ENCODE measurements around the gene SH2D3C. TPM values are rescaled to one million over a fixed set of nuclear protein-coding genes. Genes with fewer than 3 reads are reported as not detected.

Gene SH2D3C
- total and polyA plus RNA-seq, 4 donors = 34.5 to 51.5 (median 42.0) TPM

DNA sequence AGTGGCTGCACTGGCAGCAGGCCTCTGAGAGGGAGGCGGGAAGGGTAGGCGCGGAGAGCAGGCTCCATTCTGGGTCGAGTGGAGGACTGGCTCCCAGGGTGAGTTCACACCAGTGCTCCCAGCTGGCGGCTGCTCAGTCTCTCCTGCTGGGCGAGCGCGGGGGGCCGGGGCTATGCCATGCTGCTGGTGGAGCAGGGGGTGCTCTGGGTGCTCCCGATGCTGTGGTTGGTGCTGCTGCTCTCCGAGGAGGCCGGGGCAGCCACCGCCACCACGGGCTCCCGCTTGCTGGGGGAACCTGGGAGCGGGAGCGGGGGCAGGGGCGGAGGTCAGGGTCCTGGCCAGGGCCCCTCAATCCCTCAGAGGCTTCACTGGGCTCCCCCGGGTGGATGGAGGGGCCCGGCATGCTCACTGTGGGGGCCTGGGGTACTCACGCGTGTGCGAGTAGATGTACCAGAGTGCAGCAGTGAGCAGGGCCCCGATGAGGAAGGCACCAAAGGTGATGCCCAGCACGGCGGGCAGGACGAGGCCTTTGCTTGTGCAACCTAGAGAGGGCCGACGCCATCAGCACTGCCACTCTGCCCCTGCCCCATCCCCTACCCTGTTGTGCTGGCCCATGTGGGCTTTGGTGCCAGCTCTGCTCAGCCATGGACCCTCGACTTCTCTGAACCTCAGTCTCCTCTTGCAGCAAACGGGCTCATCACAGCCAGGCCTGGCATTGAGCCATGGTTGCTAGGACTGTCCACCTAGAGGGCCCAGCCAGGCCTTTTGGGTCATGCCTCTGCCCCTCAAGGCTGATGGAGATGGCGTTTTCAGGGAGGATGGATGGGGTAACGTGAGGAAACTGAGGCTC, 37.3 kb upstream of the SH2D3C start:
- Histone ChIP-seq H3K9me3 (ENCODE audit: control insufficient read depth in 4 of 4, insufficient read depth in 3 of 4, low read length in 3 of 4) (no peaks in the 10 kb centered on the region), H3K4me1 (ENCODE audit: control insufficient read depth in 5 of 5, insufficient read depth in 5 of 5, low read length in 5 of 5) (no peaks in the 10 kb centered on the region), H3K27me3 (ENCODE audit: control insufficient read depth in 3 of 3, insufficient read depth in 3 of 3, low read length in 2 of 3) (no peaks in the 10 kb centered on the region), H3K27ac (ENCODE audit: low read depth in 1 of 2, low read length in 1 of 2) (peak overlapping the region in 1 of 2 donors; percentile 11), H3K9ac (ENCODE audit: insufficient read depth in 1 of 2, low read length in 2 of 2) (no peak overlapping the region), H3K36me3 (ENCODE audit: control insufficient read depth in 4 of 4, insufficient read depth in 4 of 4, low read length in 4 of 4) (peaks cover 19 to 71% (median 31%) of the 10 kb centered on the region in 4 donors), H3K4me3 (no peak overlapping the region)
- DNase-seq = no peak
- WGBS, 2 donors = 86 to 87% methylated on average over 33 of the region's 33 CpGs
- ATAC-seq (ENCODE audit: insufficient read depth, low FRiP score) = no peak
- TF ChIP-seq, protein P1, sequence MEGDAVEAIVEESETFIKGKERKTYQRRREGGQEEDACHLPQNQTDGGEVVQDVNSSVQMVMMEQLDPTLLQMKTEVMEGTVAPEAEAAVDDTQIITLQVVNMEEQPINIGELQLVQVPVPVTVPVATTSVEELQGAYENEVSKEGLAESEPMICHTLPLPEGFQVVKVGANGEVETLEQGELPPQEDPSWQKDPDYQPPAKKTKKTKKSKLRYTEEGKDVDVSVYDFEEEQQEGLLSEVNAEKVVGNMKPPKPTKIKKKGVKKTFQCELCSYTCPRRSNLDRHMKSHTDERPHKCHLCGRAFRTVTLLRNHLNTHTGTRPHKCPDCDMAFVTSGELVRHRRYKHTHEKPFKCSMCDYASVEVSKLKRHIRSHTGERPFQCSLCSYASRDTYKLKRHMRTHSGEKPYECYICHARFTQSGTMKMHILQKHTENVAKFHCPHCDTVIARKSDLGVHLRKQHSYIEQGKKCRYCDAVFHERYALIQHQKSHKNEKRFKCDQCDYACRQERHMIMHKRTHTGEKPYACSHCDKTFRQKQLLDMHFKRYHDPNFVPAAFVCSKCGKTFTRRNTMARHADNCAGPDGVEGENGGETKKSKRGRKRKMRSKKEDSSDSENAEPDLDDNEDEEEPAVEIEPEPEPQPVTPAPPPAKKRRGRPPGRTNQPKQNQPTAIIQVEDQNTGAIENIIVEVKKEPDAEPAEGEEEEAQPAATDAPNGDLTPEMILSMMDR (IDR thresholded peaks at IDR 0.05; ENCODE audit: control extremely low read depth, extremely low read depth) = no peak

DNA sequence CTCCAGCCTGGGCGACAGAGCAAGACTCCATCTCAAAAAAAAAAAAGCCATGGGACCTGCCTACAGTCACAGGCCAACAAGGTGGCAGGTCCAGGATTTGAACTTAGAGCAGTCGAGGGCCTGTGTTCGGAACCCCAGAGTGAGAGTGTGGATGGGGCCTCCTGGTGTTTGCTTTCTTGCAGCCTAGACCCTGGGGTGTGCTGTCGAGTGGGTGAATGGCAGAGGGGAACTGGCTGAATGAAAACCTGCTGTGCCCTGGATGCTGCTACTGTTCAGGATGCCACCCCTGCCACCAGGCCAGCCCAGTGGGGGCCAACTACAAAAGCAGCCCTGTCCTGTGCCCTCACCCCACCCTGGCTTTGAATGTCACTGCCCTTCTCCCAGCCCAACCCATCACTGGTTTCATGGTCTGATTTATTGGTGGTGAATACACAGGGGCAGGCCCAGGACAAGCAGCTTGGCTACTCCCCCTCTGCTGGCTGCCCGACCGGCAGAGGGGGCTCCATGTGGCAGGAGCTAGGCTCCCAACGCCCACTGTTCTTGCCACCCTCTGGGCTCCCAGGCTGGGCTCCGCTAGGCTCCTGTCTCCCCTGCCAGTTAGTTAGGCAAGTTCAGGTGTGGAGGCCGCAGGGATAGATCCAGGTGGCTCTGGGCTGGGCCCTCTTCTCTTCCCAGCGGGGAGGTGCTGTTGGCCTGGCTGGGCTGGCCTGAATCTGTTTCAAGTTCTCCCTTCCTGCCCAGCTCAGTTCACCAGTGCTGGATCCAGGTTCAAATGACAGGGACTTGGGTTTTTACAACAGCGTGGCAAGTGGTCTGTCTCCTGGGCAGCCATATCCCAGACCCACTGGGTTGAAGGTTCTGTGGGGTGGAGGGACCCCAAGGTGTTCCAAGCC, 36.4 kb upstream of the SH2D3C start:
- Histone ChIP-seq H3K27me3 (ENCODE audit: control insufficient read depth in 3 of 3, insufficient read depth in 3 of 3, low read length in 2 of 3) (no peaks in the 10 kb centered on the region), H3K4me3 (no peak overlapping the region), H3K36me3 (ENCODE audit: control insufficient read depth in 4 of 4, insufficient read depth in 4 of 4, low read length in 4 of 4) (peaks cover 21 to 77% (median 30%) of the 10 kb centered on the region in 4 donors), H3K9me3 (ENCODE audit: control insufficient read depth in 4 of 4, insufficient read depth in 3 of 4, low read length in 3 of 4) (no peaks in the 10 kb centered on the region), H3K27ac (ENCODE audit: low read depth in 1 of 2, low read length in 1 of 2) (peak overlapping the region in 1 of 2 donors; percentile 11), H3K9ac (ENCODE audit: insufficient read depth in 1 of 2, low read length in 2 of 2) (no peak overlapping the region), H3K4me1 (ENCODE audit: control insufficient read depth in 5 of 5, insufficient read depth in 5 of 5, low read length in 5 of 5) (no peaks in the 10 kb centered on the region)
- ATAC-seq (ENCODE audit: insufficient read depth, low FRiP score) (no peak), DNase-seq (no peak)
- TF ChIP-seq, protein P1 (IDR thresholded peaks at IDR 0.05; ENCODE audit: control extremely low read depth, extremely low read depth) = no peak
- 90 to 94% methylated on average over 11 of the region's 11 CpGs for WGBS, 2 donors

DNA sequence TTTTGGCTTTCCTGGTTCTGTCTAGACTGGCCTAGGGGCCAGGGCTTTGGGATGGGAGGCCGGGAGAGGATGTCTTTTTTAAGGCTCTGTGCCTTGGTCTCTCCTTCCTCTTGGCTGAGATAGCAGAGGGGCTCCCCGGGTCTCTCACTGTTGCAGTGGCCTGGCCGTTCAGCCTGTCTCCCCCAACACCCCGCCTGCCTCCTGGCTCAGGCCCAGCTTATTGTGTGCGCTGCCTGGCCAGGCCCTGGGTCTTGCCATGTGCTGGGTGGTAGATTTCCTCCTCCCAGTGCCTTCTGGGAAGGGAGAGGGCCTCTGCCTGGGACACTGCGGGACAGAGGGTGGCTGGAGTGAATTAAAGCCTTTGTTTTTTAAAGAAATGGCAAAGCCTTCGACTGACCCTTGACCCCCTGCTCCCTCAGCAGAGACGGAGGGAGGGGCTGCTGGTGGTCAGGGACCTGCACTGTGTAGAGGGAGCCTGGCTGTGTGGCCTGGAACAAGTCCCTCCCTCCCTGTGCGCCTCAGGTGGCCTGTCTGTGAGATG, 35.3 kb upstream of the SH2D3C start:
- H3K4me1 ChIP-seq (ENCODE audit: control insufficient read depth in 5 of 5, insufficient read depth in 5 of 5, low read length in 5 of 5) = peaks cover 0 to 5% (median 0%) of the 10 kb centered on the region in 5 donors
- WGBS, 2 donors = 66 to 76% methylated on average over 9 of the region's 9 CpGs
- no peak overlapping the region for H3K4me3 ChIP-seq
- TF ChIP-seq, protein P1 (IDR thresholded peaks at IDR 0.05; ENCODE audit: control extremely low read depth, extremely low read depth) = no peak
- DNase-seq (no peak), ATAC-seq (ENCODE audit: insufficient read depth, low FRiP score) (no peak)
- peak overlapping the region in 1 of 2 donors; percentile 21 for H3K27ac ChIP-seq (ENCODE audit: low read depth in 1 of 2, low read length in 1 of 2)
- H3K9ac ChIP-seq (ENCODE audit: insufficient read depth in 1 of 2, low read length in 2 of 2) = no peak overlapping the region
- H3K36me3 ChIP-seq (ENCODE audit: control insufficient read depth in 4 of 4, insufficient read depth in 4 of 4, low read length in 4 of 4) = peaks cover 21 to 77% (median 28%) of the 10 kb centered on the region in 4 donors
- no peaks in the 10 kb centered on the region for H3K27me3 ChIP-seq (ENCODE audit: control insufficient read depth in 3 of 3, insufficient read depth in 3 of 3, low read length in 2 of 3)
- H3K9me3 ChIP-seq (ENCODE audit: control insufficient read depth in 4 of 4, insufficient read depth in 3 of 4, low read length in 3 of 4) = no peaks in the 10 kb centered on the region
